Skeletal muscle tissue (tissue), 4 donors: ENCODE results near the gene LRRC45. TPM values are rescaled to one million over a fixed set of nuclear protein-coding genes. Genes with fewer than 3 reads are reported as not detected.

ENCODE experiments used
- H3K27ac ChIP-seq: one replicate; pipeline ENCODE4 v1.7.0; 2013; ENCODE audit warnings: mild to moderate bottlenecking, low read depth, low read length, inconsistent platforms
- H3K27me3 ChIP-seq, 3 donors: one replicate each; pipeline ENCODE4 v1.7.0; 2013; ENCODE audit warnings: low read length in 3 of 3; ENCODE audit not compliant: control insufficient read depth in 3 of 3, insufficient read depth in 3 of 3
- H3K36me3 ChIP-seq, 3 donors: one replicate each; pipeline ENCODE4 v1.7.0; 2013; ENCODE audit warnings: low read length in 3 of 3; ENCODE audit not compliant: control insufficient read depth in 3 of 3, insufficient read depth in 3 of 3
- H3K4me1 ChIP-seq, 3 donors: one replicate each; pipeline ENCODE4 v1.7.0; 2013; ENCODE audit warnings: low read length in 3 of 3, mild to moderate bottlenecking in 3 of 3; ENCODE audit not compliant: control insufficient read depth in 3 of 3, insufficient read depth in 3 of 3
- H3K4me3 ChIP-seq, 3 donors: one replicate each; pipeline ENCODE4 v1.7.0; 2013; ENCODE audit warnings: low read length in 3 of 3
- H3K9ac ChIP-seq, 3 donors: one replicate each; pipeline ENCODE4 v1.7.0; 2013; ENCODE audit warnings: low read length in 3 of 3, mild to moderate bottlenecking in 3 of 3, moderate library complexity in 2 of 3, low read depth in 1 of 3
- H3K9me3 ChIP-seq, 3 donors: one replicate each; pipeline ENCODE4 v1.7.0; 2013; ENCODE audit warnings: low read length in 3 of 3; ENCODE audit not compliant: control insufficient read depth in 3 of 3
- total RNA-seq: library from RNA; depleted of rRNA; stranded (reverse); fragments of >200 nt; gene quantifications from one replicate; pipeline ENCODE4 v1.2.3, GENCODE V29; 2014
- donor health status: Osteomylitis.

The LRRC45 gene
- total RNA-seq, 1 donor from 2014 or later = 7.8 TPM

DNA sequence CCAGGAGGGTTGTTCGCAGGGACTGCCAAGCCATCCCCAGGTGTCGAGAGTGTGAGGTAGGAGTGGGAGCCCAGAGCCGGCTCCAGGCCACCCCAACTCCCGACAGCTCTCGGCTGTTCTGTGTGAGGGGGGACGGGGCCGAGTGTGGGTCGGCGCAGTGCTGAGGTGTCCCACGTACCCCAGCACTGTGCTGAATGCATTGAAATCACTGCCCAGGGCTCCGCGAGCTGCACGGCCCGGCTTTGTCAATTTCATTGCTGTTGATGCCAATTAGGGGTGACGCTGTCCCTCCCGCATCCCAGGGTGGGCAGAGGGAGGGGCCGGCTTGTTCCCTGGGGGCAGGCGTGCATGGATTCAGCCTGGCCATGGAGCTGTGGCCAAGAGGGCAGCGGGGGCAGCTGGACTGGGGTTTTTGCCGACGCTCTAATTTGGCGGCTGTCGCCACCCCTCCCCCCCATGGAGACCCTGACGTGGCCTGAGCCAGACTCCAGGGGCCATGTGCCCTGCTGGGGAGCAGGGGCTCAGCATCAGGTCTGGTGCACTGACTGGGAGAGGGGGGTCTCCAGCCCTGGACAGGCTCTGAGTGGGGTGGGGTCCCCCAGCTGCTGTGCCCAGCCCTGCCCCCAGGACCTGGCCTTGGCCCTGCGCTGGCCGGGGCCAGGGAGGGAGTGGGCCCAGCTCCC, 14.7 kb upstream of the LRRC45 start:
- no peaks in the 10 kb centered on the region for H3K9me3 ChIP-seq
- no peak overlapping the region for H3K4me3 ChIP-seq
- H3K27ac ChIP-seq = no peak overlapping the region
- H3K27me3 ChIP-seq = no peaks in the 10 kb centered on the region
- H3K36me3 ChIP-seq = peaks cover 0 to 3% (median 0%) of the 10 kb centered on the region in 3 donors
- H3K9ac ChIP-seq = no peak overlapping the region
- H3K4me1 ChIP-seq = peaks cover 17 to 22% (median 19%) of the 10 kb centered on the region in 3 donors

DNA sequence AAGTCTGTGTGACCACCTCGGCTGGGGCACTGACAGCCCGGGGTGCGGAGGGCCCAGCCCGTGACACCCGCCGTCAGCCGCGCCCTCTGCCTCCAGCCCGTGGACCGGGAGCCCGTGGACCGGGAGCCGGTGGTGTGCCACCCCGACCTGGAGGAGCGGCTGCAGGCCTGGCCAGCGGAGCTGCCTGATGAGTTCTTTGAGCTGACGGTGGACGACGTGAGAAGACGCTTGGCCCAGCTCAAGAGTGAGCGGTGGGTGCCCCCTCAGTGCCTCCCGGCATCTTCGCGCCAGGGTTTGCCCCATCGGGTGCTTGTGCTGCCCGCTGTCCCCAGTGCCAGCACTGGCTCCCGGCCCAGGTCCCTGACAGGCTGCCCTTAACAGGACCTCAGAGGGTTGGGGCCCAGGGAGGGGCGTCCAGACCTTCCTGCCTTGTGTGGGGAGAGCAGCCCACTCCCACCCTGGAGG, 14.1 kb upstream of the LRRC45 start:
- no peak overlapping the region for H3K4me3 ChIP-seq
- H3K27me3 ChIP-seq = no peaks in the 10 kb centered on the region
- no peaks in the 10 kb centered on the region for H3K9me3 ChIP-seq
- H3K9ac ChIP-seq = no peak overlapping the region
- peaks cover 0 to 3% (median 0%) of the 10 kb centered on the region in 3 donors for H3K36me3 ChIP-seq
- H3K27ac ChIP-seq = no peak overlapping the region
- H3K4me1 ChIP-seq = peaks cover 12 to 16% (median 14%) of the 10 kb centered on the region in 3 donors

DNA sequence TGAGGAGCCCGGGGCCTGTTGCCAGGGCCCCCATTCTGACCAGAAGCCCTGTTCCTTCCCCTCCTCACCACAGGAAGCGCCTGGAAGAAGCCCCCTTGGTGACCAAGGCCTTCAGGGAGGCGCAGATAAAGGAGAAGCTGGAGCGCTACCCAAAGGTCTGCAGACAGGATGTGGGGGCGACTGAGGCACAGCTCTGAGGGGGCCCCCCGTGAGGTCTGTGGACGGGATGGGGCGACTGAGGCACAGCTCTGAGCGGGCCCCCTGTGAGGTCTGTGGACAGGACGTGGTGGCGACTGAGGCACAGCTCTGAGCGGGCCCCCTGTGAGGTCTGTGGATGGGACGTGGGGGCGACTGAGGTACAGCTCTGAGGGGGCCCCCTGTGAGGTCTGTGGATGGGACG, 13.7 kb upstream of the LRRC45 start:
- H3K4me3 ChIP-seq = no peak overlapping the region
- H3K9ac ChIP-seq = no peak overlapping the region
- H3K4me1 ChIP-seq = peaks cover 10 to 12% (median 11%) of the 10 kb centered on the region in 3 donors
- no peaks in the 10 kb centered on the region for H3K9me3 ChIP-seq
- H3K27me3 ChIP-seq = no peaks in the 10 kb centered on the region
- H3K36me3 ChIP-seq = peaks cover 0 to 3% (median 0%) of the 10 kb centered on the region in 3 donors
- H3K27ac ChIP-seq = no peak overlapping the region

DNA sequence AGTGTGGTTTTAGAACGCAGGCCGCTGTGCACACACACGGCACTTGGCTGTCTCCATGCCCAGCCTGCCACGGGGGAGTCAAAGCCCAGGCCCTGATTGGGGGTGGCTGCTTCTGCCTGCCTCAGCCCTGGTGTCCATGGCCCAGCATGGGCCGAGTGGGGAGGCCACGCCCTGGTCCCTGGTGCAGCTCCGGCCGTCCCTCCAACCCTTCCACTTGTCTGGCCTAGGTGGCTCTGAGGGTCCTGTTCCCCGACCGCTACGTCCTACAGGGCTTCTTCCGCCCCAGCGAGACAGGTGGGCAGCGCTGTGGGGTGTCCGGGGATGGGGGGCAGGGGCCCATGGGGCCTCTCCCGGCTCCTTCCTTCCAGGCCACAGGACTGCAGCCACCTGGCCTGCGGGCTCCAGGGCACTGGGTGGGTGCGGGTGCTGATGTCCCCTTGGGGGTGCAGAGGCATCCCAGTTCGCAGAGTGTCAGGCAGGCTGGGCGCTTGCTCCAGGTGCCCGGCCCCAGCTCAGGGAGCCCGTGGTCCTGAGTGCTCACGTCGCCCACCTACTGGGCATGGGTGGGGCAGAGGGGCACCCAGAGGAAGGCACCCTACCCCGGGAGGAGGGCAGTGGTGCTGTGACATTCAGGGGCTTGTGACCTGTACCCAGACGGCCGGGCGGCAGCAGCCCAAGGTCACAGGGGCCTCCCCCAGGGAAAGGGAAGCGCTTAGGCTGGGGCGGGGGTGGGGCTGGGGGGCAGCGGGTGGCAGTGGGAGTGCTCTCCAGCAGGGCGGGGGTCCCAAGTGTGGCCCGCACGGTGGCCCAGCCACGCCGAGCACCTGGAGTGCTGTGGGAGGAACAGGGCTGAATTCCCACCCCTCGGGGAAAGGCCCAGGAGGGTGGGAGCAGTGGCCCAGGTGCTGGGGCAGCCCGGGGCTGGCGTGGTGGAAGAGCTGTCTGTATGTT, 12.3 kb upstream of the LRRC45 start:
- H3K4me1 ChIP-seq = peaks cover 5 to 8% (median 7%) of the 10 kb centered on the region in 3 donors
- no peaks in the 10 kb centered on the region for H3K9me3 ChIP-seq
- no peak overlapping the region for H3K27ac ChIP-seq
- no peak overlapping the region for H3K4me3 ChIP-seq
- H3K9ac ChIP-seq = no peak overlapping the region
- H3K27me3 ChIP-seq = no peaks in the 10 kb centered on the region
- H3K36me3 ChIP-seq = peaks cover 0 to 3% (median 0%) of the 10 kb centered on the region in 3 donors

DNA sequence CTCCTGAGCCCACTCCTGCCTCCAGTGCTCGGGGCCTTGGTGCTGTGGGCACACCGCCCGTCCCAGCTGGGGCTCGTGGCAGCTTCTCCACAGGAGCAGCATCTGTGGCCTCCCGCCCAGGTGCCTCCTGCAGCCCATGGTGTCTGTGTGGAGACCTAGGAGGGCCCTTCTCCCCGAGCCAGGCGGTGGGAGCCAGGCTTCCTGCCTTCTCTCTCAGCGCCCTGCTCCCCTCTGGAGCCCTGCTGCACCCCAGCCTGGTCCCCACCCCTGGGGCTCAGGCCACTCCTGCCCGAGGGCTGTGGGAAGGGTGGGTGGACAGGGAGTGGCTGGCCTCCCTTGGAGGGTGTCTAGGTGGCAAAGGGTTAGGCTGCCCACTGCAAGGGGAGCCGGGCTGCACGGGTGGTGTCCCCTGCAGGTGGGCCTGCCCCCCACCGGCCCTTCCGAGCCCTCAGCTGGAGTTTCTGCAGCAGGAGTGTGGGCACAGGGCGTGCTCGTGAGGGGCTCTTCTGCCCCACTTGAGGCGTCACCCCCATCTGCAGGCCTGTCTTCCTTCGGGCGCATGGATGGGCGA, 11.4 kb upstream of the LRRC45 start:
- no peaks in the 10 kb centered on the region for H3K9me3 ChIP-seq
- no peaks in the 10 kb centered on the region for H3K4me1 ChIP-seq
- no peak overlapping the region for H3K27ac ChIP-seq
- H3K36me3 ChIP-seq = peaks cover 0 to 3% (median 0%) of the 10 kb centered on the region in 3 donors
- H3K27me3 ChIP-seq = no peaks in the 10 kb centered on the region
- H3K4me3 ChIP-seq = no peak overlapping the region
- H3K9ac ChIP-seq = no peak overlapping the region

DNA sequence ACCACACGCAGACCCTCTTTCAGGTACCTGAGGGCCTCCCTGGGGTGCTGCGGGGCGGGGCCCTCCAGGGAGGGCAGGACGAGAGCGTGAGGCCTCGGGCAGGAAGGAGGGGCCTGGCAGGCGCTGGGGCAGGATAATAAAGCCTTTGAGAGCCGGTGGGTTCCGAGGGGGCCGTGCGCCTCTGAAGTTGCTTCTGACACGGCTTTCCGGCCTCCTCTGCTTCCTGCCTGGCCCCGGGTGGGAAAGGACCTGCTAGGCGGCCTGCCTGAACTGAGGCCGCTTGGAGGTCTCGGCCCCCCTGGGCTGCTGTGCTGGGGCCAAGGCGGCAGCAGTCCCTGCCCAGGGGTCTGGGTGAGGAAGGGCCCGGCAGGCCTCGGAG, 10.9 kb upstream of the LRRC45 start:
- Histone ChIP-seq H3K9ac (no peak overlapping the region), H3K27ac (no peak overlapping the region), H3K4me3 (no peak overlapping the region), H3K9me3 (no peaks in the 10 kb centered on the region), H3K4me1 (peaks cover 0 to 1% (median under 1%) of the 10 kb centered on the region in 3 donors), H3K27me3 (no peaks in the 10 kb centered on the region), H3K36me3 (peaks cover 0 to 3% (median 0%) of the 10 kb centered on the region in 3 donors)

DNA sequence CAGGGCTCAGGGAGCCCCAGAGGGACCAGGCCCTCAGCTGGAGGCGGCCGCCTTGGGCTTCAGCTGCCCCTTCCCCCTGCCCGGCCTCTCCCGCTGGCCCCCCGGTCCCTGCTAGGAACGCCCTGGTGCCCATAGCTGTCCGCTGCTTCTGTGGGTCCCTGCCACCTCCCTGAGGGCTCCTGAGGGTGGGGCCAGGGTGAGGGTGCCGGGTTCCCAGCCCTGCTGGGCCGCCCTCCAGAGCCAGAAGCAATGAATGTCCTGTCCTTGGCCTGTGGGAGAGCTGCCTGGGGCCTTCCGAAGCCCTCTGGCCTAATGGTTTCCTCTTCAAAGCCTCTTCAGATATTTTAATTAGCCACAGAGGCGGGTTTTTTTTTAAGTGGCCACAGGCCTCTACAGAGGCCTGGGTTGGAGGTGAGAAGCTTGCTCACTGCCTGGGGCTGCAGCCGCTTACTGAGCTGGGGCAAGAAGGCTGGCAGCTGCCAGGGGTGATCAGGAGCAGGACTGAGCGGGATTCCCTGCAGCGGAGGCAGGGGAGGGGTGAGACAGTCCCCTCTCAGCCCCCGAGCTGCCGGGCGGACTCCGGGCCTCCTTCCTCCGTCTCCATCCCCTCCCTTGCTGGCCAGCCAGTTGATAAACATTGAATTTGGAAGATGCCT, 10.3 kb upstream of the LRRC45 start:
- H3K4me1 ChIP-seq = peaks cover 3 to 6% (median 6%) of the 10 kb centered on the region in 3 donors
- no peak overlapping the region for H3K9ac ChIP-seq
- H3K27ac ChIP-seq = no peak overlapping the region
- no peaks in the 10 kb centered on the region for H3K9me3 ChIP-seq
- H3K27me3 ChIP-seq = no peaks in the 10 kb centered on the region
- peaks cover 0 to 3% (median 0%) of the 10 kb centered on the region in 3 donors for H3K36me3 ChIP-seq
- H3K4me3 ChIP-seq = no peak overlapping the region

DNA sequence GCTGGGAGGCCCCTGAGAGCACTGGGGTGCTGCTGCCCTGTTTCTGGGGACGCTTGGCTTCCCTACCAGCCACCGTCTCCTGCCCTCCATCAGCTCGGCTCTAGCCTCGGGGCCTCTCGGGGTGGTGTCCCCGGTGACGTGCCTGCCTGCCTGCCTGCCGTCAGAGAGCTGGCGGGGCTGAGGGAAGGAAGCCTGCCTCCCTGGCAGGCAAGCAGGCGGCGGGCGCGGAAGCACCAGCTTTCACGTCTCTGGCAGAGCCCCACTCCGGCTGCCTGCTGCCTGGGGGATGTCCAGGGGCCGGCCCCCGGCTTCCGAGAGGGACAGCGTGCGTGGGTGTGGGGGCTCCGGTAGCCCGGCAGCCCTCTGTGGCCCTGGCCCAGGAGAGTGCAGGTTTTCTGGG, 9.8 kb upstream of the LRRC45 start:
- H3K4me1 ChIP-seq = peaks cover 8 to 12% (median 12%) of the 10 kb centered on the region in 3 donors
- H3K27me3 ChIP-seq = no peaks in the 10 kb centered on the region
- H3K9me3 ChIP-seq = no peaks in the 10 kb centered on the region
- peaks cover 0 to 3% (median 0%) of the 10 kb centered on the region in 3 donors for H3K36me3 ChIP-seq
- H3K4me3 ChIP-seq = no peak overlapping the region
- H3K27ac ChIP-seq = no peak overlapping the region
- no peak overlapping the region for H3K9ac ChIP-seq

DNA sequence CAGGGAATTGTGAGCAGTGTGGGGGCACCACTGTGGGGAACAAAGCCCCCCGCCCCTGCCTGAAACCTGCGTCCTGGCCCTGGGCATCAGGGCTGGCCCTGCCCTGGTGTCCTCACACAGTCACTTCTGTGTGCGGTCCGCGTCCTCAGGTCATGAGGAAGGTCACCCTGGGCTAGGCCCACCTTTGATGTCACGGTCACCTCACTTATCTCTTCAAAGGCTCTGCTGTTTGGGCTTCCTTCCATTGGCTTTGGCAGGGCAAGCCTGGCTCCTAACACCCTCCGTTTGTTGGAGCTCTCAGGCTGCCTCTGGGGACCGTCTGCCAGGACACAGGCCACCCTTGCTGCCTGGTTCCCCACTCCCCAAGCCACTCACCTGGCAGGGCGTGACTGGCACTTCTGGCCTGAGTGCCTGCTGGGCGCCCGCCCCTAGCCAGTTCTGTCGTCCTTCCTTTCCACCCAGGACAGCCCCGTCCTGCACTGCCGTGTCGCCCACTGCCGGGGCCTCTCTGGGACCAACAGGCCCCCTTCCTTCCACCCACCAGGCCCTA, 9.3 kb upstream of the LRRC45 start:
- H3K27me3 ChIP-seq = no peaks in the 10 kb centered on the region
- H3K27ac ChIP-seq = no peak overlapping the region
- no peak overlapping the region for H3K4me3 ChIP-seq
- H3K9me3 ChIP-seq = no peaks in the 10 kb centered on the region
- peaks cover 13 to 17% (median 17%) of the 10 kb centered on the region in 3 donors for H3K4me1 ChIP-seq
- peaks cover 0 to 3% (median 0%) of the 10 kb centered on the region in 3 donors for H3K36me3 ChIP-seq
- H3K9ac ChIP-seq = peak overlapping the region in 1 of 3 donors; percentile 3
